OCI-LY7 (cell line): ENCODE results near the gene DCAKD.

ENCODE experiments used
- CTCF ChIP-seq: fragments of 200-600 bp; sonication (generic); conservative IDR thresholded peaks from 2 replicates; pipeline ENCODE4 v1.5.1; 2014; ENCODE audit warnings: mild to moderate bottlenecking, antibody characterized with exemption, low read length, moderate library complexity, mixed read lengths
- EZH2phosphoT487 ChIP-seq: fragments of 200-600 bp; sonication (generic); IDR thresholded peaks from 2 replicates; pipeline ENCODE4 v1.6.1; 2018; ENCODE audit warnings: low read depth, borderline replicate concordance, mild to moderate bottlenecking, mixed run types, antibody characterized with exemption, low read length, moderate library complexity, mixed read lengths

DNA sequence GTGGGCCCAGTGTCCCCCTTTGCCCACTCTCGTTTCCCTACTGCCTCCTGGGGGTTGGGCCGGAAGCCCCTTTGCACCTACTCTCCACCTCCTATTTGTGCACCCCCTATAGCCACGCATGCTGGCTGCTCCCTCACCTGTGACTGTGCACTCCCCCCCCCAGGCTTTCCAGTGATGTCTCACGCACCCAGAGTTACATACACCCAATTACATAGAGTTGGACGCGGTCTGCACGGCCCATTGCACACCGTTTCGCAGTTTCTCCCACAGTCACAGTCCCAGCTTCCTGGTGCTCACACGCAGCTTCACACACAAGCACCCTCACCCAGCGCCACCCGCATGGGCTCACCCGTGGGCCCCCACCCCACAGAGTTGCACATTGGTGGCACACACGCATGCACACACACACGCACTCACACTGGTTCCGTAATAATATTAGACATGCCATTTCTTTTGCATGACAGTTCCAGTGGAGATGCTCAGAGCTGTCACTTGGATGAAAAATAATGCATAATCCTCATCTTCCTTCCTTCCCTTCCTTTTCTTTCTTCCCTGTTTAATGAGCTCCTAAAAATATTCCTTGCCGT, 61.8 kb downstream of the DCAKD start:
- TF ChIP-seq CTCF = no peak
- TF ChIP-seq EZH2phosphoT487 = no peak
